Measurements from ENCODE around the gene IGSF5. TPM values are rescaled to one million over a fixed set of nuclear protein-coding genes. Genes with fewer than 3 reads are reported as not detected.
A peak's percentile ranks its signal among the peaks of the same experiment; 100 is the strongest.
"Not testable (repeated sequence)": the region's sequence is repeated elsewhere in the genome, so short reads cannot be mapped to it uniquely, and the experiment has no call there.

IGSF5 gene
- total RNA-seq, 3 donors from 2014 or later: 0.32 to 0.98 (median 0.73) TPM

- intact Hi-C loops (cut with DNase I; ENCODE audit: low total_unique reads): no loop called here
- Histone ChIP-seq H3K4me1 (no peaks in the 10 kb centered on the region), H3K9me3 (no peaks in the 10 kb centered on the region), H3K4me3 (no peak overlapping the region), H3K36me3 (no peaks in the 10 kb centered on the region), H3K27me3 (no peaks in the 10 kb centered on the region), H3K27ac (no peak overlapping the region)
- no peak for DNase-seq (ENCODE audit: low spot score in 2 of 2)
- no peak for TF ChIP-seq POLR2AphosphoS5 (IDR thresholded peaks at IDR 0.05)
These were observed 7.5 kb upstream of the IGSF5 start for GRCh38 chr21:39737376-39738000.

- H3K27me3 ChIP-seq: no peaks in the 10 kb centered on the region
- no peak for DNase-seq (ENCODE audit: low spot score in 2 of 2)
- TF ChIP-seq POLR2AphosphoS5 (IDR thresholded peaks at IDR 0.05) (no peak), CTCF (IDR thresholded peaks at IDR 0.05) (no peak), POLR2A (IDR thresholded peaks at IDR 0.05) (no peak)
- H3K4me3 ChIP-seq: no peak overlapping the region
- intact Hi-C loops (cut with DNase I; ENCODE audit: low total_unique reads): no loop called here
- H3K4me1 ChIP-seq: no peaks in the 10 kb centered on the region
- no peak overlapping the region for H3K27ac ChIP-seq
- no peaks in the 10 kb centered on the region for H3K36me3 ChIP-seq
- H3K9me3 ChIP-seq: no peaks in the 10 kb centered on the region
These were observed 6.4 kb upstream of the IGSF5 start for GRCh38 chr21:39738566-39738965.

GRCh38 chr21:39739531-39739930 is 5.5 kb upstream of the IGSF5 start:
- H3K4me1 ChIP-seq; H3K27me3 ChIP-seq; H3K36me3 ChIP-seq; H3K4me3 ChIP-seq; DNase-seq (ENCODE audit: low spot score in 2 of 2); H3K9me3 ChIP-seq; H3K27ac ChIP-seq; intact Hi-C loops (cut with DNase I; ENCODE audit: low total_unique reads): not testable (repeated sequence)

- H3K27me3 ChIP-seq; intact Hi-C loops (cut with DNase I; ENCODE audit: low total_unique reads); H3K36me3 ChIP-seq; H3K9me3 ChIP-seq; H3K4me3 ChIP-seq; H3K4me1 ChIP-seq: not testable (repeated sequence)
- peak in 1 of 3 donors; percentile 51 for TF ChIP-seq POLR2AphosphoS5 (IDR thresholded peaks at IDR 0.05)
- peak in 1 of 2 donors; percentile 34 for DNase-seq (ENCODE audit: low spot score in 2 of 2)
- H3K27ac ChIP-seq: peak overlapping the region in 1 of 2 donors; percentile 52
These were observed 2.4 kb upstream of the IGSF5 start for GRCh38 chr21:39742561-39742960.

GRCh38 chr21:39745332-39745731 is 349 bp downstream of the IGSF5 start:
- H3K4me3 ChIP-seq; H3K27ac ChIP-seq; H3K27me3 ChIP-seq; H3K9me3 ChIP-seq; DNase-seq (ENCODE audit: low spot score in 2 of 2); H3K36me3 ChIP-seq; H3K4me1 ChIP-seq; intact Hi-C loops (cut with DNase I; ENCODE audit: low total_unique reads): not testable (repeated sequence)

GRCh38 chr21:39750670-39751069 is 5.7 kb downstream of the IGSF5 start:
- H3K9me3 ChIP-seq: peaks cover 0 to 22% of the 10 kb centered on the region in 2 donors
- H3K4me1 ChIP-seq: no peaks in the 10 kb centered on the region
- no peak overlapping the region for H3K4me3 ChIP-seq
- intact Hi-C loops (cut with DNase I; ENCODE audit: low total_unique reads): no loop called here
- H3K27me3 ChIP-seq: no peaks in the 10 kb centered on the region
- no peak for DNase-seq (ENCODE audit: low spot score in 2 of 2)
- no peak for TF ChIP-seq POLR2A (IDR thresholded peaks at IDR 0.05)
- TF ChIP-seq POLR2AphosphoS5 (IDR thresholded peaks at IDR 0.05): no peak
- no peak for TF ChIP-seq CTCF (IDR thresholded peaks at IDR 0.05)
- H3K27ac ChIP-seq: no peak overlapping the region
- no peaks in the 10 kb centered on the region for H3K36me3 ChIP-seq

GRCh38 chr21:39754811-39755210 is 9.8 kb downstream of the IGSF5 start:
- H3K27ac ChIP-seq: no peak overlapping the region
- H3K4me1 ChIP-seq: no peaks in the 10 kb centered on the region
- no peaks in the 10 kb centered on the region for H3K36me3 ChIP-seq
- no peak overlapping the region for H3K4me3 ChIP-seq
- no peaks in the 10 kb centered on the region for H3K27me3 ChIP-seq
- H3K9me3 ChIP-seq: peaks cover 0 to 22% of the 10 kb centered on the region in 2 donors
- intact Hi-C loops (cut with DNase I; ENCODE audit: low total_unique reads): no loop called here
- TF ChIP-seq POLR2A (IDR thresholded peaks at IDR 0.05) (no peak), POLR2AphosphoS5 (IDR thresholded peaks at IDR 0.05) (no peak), CTCF (IDR thresholded peaks at IDR 0.05) (no peak)
- DNase-seq (ENCODE audit: low spot score in 2 of 2): no peak
